Activated CD8-positive, alpha-beta memory T cell treated with anti-CD3 and anti-CD28 coated beads for 24 hours (primary cell): ENCODE measurements around the gene DNAJC11.
"Not testable (repeated sequence)": the region's sequence is repeated elsewhere in the genome, so short reads cannot be mapped to it uniquely, and the experiment has no call there.

ENCODE experiments used
- DNase-seq: peaks from one replicate; pipeline ENCODE4 v3.0.0-alpha.2; 2020

Gene DNAJC11

DNA sequence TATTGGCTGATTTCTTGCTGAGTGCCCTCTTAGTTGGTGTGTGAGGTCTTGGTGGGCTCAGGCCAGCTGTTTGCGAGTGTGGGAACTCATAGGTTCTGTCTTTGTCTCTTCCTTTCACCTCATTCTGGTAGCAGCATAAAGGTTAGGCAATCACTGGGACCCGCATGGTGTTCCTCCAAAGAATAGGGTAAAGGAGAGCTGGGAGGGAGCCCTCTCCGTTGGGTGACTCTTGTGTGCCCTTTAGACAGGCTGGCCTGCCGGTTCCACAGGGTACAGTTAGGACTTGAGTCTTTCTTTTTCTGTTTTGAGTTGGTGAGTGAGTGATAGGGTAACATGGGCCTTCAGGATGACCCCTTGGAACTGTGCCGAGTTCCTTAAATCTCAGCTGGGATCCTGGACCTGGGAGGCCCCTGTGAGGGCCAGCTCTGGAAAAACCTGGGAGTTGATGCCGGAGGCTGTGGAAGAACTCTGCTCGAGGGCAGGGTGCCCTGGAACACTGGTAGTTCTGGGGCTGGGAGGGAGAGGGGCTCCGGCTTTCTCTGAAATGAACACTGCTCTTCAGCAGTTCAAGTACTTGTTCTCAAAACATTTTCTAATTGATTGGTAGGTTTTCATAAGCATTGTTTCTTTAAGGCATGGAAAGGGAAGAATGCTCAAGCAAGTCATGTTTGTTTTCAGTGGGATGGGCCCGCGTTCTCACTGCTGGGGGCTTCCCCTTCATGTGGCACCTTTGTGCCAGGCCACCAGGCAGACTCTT, 79.0 kb downstream of the DNAJC11 start:
- DNase-seq = no peak

DNA sequence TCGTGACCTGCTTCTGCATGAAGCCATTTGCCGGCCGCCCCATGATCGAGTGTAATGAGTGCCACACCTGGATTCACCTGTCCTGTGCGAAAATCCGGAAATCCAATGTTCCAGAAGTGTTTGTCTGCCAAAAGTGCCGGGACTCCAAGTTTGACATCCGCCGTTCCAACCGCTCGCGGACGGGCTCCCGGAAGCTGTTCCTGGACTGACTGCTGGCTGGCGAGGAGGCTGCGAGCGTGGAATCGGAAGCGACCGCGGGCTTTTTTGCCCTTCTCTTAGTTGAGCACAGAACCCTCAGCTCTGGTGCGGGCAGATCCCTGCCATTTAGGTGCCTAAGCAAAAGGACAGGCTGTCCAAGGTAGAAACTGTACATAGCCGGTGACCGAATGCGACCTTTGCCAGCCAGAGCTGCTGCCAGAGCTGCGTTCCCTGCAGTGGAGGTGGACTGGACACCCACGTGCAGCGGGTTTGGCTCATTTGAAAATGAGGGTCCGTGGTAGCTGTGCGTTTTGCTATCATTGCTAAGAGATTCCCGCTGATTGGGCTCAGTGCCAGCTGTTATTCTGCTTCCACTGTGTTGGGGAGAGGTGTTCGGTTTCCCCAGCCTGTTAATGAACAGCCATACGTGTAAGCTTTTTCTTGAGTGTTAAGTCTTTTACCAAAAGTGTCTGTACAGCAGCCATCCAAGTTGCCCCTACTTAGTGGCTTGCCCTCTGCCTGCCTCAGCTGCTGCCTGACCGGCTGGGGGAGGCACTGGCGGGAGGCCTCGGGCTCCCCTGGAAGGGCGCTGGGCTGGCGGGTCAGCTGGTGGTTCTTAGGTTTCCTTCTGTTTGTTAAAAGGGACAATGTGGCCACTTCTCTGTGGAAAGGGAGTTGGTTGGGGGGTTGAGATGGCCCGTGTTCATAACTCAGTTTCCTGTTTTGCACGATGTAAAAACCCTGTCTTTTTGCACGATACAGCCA, 79.9 kb downstream of the DNAJC11 start:
- DNase-seq = no peak

DNA sequence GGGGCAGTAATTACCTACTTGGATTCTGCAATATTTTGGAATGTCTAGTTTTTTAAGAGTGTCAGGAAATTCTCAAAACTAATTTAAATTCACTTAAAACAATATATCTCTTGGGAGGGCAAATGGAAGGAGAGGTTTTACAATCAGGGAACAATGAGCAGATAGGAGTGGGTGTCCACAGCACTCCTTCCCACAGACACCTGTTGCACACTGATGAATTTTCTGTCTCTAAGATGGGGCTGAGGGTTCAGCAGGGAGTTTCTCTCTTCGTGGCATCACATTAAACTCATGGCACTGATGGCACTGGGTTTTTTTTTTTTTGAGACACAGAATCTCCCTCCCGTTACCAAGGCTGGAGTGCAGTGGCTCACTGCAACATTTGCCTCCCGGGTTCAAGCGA, 82.6 kb downstream of the DNAJC11 start:
- DNase-seq = no peak

DNA sequence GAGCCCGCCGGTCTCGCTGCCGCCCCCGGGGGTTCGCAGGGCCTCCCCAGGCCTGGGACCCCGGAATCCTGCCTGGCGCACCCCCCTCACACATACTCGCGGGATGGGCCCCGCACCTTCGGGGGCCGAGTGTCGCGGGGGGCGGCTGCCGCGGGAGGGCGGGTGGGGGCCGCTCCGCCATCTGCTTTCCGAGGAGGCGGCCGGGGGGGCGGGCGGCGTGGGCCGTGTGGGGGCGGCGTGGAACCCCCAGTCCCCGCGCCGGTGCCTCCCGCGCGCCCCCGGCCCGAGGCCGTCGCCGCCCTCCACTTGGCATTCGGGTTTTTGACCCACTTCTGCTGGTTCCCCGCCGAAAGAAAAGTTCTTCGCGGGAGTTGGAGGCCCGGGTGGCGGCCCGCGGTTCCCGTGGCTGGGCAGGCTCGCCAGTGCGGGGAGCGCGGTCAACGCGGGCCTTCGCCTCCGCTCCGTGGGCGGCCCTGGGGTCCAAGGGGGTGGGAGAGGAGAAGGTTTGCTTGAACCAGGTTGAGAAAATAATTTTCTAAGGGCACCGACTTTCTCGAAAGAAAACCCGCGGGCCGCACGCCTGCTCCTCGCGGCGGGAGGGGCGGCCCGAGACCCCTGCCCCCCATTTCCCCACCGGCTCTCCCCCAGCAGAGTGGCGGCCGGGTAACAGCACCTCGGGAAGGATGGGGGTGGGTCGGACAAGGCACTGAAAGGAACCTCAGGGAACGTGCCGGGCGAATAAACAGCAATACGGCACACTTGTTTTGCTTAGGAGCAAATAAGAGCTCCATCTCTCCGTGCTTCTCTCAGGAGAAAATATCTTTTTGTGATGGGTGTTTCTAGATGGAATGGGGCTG, 86.5 kb downstream of the DNAJC11 start:
- DNase-seq = no peak

DNA sequence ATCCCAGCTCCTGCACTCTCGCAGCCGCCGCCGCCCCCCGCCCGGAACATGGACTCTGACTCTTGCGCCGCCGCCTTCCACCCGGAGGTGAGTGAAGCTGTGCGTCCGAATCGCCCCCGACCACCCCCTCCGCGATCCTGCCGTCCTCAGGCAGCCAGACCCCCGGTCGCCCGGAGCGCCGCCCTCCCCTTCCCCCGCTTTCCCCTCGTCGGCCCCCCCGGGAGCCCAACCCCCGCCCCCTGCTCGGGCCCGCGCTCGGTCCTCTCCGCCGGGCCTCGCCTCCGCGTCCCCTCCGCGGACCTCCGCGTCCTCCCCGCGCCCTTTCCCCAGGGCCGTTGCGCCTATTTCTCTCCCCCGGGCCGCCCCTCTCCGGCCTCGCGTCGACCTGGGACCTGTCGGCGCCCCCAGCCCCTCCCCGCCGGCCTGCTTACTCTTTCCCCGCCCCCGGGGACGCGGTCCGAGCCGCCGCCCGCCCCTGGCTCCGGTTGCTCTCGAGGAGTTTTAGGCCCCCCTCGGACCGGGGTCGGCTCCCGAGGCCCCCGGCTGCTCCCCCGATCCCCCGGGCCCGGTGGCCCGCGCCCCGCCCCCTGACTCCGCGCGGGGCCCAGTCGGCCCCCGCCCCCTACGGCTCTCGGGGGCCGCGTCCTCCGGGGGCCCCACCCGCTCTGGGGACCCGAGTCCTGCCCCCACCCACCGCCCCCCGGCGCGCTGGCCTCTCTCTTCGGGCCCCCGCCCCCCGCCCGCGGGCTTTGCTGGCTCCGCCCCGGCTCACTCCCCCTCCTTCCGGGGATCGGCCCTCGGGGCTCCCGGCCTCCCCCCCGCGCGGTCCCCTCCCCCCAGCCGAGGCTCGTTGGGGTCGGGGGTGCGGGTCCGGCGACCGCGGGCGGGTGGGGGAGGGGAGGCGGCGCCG, 87.3 kb downstream of the DNAJC11 start:
- DNase-seq = peak; percentile 82

DNA sequence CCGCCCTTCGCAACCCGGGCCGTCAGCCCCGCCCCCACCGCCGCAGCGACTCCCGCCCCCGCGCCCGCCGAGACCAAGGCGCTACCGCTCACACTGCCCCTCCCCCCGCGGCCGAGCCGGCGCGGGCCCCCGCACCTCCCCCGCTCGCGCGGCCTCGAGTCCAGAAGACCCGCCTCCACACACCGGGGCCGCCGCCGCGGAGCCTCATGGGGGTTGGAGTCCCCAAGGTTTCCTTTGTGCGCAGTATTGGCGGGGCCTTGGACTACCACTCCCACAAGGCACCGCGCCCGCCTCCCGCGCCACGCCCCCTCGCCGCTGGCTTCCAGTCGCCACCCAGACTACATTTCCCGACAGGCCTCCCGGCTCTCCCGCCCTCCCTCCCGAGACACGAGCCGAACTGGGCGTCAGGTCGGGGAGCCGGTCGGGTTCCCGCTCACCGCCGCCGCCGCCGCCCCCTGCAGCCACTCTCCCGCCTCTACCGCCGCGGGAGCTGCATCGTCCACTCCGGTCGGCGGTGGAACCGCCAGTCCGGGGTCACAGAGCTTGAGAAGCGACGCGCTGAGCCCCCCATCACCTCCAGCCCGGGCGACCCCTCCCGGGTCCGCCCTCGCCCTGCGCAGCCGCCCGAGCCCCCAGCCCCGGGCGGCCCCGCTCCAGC, 88.1 kb downstream of the DNAJC11 start, which contains the start of gene PHF13:
TSS of gene PHF13 (plus strand) at position 371 of the 658 bp plus-strand sequence. CDS start 336 bp downstream, outside the sequence.
- peak; percentile 99 for DNase-seq

DNA sequence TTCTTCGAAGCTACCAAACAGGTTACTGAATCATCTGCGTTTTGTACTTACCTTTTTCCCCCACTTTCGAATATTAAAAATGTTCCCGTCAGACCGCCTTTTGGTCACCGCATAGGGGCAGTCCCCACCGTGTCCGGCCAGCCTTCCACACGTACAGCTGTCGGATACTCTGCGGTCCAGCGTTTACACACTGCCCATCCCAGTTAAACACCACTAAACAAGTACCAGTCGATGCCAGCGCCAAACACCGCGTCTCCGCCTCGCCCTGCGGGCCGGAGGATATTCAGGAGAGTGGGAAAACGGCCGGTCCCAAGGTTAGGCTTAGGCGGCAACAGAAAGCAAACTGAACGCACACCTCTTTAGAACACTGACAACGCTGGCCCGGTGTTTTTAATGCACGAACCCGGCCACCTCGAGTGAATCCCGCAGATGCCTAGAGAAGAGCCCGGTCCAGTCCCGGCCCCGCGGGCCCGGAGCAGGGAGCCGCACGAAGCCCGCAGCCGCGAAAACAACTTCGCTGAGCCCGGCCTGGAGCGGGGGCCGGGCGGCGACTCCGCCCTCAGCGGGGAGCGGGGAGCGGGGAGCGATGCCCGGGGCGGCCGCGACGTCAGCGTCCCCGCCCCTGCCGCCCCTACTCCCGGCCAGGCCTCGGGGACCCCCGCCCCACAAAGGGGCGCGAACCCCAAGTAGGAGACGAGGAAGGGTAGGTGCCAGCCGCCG, 88.8 kb downstream of the DNAJC11 start:
- no peak for DNase-seq

DNA sequence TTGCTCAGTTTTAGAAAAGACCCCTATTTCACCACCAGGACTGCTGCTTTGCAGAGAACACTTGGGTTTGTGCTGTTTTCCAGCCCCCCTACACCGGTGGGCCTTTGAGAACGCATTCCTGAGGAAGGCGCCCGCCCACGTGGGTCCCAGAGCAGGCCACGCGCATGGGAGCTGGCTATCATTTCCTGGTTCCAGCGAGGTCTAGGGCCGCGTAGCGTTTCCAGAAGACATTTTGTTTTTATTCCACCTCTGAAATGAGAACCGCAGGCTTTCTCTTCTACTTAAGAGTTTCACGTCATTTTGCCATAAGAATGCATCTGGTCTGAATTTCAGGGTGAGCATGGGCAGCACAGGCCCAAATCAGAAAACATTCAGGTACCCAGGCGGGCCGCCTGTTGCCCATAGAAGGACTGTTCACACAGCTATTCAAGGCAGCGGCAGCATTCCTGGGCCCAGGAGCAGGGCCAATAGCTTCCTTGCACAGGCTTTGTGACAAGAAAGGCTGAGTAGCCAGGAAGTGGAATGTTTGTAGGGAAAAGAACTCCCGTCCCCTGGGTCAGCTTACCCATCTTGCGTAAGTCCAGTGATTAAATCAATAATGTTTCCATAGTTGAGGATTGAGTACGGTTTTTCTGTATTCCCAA, 97.6 kb downstream of the DNAJC11 start:
- DNase-seq = peak; percentile 74

DNA sequence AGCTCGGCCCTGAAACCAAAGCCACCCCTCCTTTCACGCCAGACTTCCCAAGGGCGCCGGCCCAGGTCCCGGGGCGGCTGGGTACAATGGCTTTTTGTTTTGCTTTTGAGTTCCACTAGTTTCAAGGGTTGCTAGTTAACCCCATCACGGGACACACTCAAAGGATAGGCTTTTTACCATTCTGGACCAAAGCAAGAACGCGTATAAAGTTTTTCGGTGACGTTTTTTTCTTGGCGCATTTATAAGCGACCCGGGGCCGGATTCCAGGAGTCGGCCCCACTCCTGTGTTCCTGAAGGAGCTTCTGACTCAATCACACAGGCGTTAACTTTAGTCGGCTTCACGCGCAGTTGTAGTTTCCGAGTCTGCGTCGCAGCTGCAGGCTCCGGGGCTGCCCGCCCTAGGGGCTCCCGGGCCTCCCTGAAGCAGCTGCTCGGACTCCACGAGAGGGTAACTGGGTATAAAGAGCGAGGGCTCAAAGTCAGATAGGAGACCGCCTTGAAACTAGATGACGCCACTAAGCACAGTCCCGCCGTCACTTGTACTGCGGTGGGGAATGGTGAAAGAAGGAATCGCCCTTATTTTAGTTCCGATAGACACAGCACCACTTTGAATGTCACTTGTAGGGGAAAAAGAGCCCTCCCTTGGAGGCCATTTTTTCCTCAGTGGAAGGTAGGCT, 98.2 kb downstream of the DNAJC11 start:
- peak; percentile 85 for DNase-seq

DNA sequence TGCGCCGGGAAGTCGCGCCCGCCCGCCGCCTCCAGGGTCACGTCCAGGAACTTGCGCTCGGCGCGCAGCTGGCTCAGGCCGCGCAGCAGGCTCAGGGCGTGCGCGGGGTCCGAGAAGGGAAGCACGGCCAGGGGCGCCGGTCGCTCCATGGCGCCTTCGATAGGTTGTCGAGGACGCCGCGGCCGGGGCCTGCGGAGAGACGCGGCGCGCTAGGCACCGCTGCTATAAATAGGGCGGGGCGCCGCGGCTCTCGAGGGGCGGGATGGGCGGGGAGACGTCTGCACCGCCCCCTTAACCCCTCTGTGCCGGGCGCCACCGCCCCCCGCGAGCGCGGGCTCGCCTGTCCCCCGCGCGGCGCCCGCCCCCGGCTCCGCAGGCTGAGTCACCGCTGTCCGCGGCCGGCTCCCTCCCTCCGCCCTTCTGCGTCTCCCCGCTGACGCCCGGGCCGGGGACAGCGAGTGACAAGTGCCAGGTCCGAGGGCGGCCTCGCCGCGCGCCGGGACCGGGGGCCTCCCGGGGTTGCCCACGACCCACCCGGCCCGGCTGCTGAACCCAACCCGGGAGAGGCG, 98.9 kb downstream of the DNAJC11 start, which contains the start of gene KLHL21:
TSS of gene KLHL21 (minus strand) at position 201 of the 569 bp plus-strand sequence. CDS start at position 149, 52 bp downstream.
- DNase-seq = peak; percentile 94

DNA sequence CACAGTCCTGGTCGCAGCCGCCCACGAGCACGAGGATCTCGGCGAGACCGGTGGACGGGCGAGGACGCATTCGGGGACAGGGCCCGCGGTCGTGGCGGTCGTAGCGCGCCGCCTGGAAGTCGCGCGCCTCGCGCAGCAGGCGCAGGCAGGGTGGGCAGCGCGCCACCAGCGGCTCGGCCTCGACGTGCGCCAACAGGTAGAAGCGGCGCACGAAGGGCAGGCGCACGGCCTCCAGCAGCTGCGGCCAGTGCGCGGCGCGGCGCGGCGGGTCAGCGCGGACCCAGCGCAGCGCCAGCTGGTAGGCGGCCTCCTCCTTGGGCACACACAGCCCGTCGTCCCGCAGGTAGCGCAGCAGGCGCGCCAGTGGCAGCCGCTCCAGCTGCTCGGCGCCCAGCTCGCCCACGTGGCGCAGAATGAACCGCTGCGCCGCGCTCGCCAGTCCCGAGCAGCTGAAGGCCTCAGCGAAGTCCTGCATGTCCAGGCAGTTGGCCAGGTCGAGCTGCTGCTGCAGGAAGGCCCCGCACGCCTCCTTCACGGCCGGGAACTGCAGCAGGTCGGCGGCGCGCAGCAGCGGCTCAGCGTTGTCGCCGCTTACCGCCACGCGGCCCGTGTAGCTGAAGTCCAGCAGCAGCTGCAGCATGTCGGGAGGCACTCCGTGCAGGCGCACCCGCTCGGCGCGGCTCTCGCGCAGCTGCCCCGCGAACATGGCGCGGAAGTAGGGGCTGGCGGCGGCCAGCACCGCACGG, 99.5 kb downstream of the DNAJC11 start:
- no peak for DNase-seq

DNA sequence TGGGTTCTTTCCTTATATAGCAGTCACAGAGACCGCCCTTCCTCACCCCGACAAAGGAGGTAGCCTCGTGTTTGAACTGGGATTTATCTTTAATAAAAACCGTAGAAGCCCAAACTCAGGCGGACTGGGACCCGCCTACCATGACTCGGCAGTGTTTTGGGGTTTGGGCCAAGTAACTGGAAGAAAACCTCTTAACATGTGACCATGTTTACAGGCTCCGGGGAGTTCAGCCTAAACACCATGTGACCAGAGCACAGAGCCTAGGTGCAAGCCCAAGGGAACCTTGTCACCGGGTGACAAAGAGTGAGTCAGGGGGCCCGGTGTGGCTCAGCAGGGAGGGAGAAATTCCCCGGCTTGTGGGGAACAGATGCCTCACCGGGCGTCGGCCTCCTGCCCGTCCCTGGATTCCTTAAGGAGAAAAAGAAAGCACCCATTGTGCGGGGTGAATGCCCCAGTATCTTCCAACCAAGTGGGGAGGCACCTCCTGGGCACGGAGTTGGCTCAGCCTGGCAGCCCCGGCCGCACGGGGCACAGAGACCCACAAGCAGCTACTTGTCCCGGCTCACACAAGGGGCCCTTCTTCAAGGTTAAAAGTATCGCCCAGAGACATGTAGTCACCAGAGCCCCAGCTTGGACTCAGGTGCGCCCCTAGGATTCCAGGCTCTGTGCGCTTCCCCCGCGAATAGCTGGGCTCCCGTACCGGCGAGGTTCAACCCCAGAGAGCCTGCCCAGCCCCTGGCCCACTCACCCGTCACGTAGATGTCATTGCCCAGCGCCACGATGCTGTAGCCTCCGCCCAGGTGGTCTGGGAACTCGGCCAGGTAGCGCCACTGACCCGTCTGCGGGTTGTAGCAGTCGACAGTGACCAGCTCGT, 100.3 kb downstream of the DNAJC11 start:
- peak; percentile 88 for DNase-seq

DNA sequence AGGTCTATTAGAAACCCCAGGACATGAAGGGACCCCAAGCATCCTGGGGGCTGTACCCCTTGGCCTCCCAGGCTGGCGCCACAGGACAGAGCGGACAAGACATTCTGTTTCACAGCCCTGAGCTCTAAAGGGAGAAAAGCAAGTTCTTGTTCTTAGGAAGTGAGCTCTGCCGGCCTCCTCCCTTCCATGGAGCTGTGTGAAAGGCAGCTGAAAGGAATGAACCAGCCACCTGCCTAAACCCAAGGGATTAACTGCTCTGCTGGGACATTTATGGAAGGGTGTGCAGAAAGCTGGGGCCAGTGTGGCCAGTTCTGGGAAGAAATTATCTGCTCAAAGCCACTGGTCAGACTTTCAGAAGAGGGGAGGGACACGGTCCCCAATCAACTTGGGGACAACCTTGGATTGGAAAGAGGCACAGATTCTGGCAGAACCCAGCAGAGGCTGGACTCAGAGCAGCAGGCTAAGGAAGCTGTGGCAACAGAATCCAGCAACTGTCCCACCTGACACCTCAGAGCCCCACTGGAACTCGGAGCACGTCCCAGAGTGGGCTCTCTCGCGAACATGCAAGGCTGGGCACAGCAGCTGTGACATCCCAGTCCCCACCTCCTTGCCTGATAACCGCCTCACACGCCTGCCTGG, 101.1 kb downstream of the DNAJC11 start:
- DNase-seq = no peak

DNA sequence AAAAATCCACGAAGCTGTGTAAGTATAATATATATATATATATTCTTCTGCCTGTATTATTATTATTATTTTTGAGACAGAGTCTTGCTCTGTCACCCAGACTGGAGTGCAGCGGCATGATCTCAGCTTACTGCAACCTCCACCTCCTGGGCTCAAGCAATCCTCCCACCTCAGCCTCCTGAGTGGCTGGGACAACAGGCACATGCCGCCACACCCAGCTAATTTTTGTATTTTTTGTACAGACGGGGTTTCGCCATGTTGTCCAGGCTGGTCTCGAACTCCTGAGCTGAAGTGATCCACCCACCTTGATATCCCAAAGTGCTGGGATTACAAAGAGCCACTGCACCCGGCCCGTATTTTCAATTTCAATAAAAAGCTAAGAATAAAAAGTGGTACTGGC, 101.6 kb downstream of the DNAJC11 start:
- not testable (repeated sequence) for DNase-seq

DNA sequence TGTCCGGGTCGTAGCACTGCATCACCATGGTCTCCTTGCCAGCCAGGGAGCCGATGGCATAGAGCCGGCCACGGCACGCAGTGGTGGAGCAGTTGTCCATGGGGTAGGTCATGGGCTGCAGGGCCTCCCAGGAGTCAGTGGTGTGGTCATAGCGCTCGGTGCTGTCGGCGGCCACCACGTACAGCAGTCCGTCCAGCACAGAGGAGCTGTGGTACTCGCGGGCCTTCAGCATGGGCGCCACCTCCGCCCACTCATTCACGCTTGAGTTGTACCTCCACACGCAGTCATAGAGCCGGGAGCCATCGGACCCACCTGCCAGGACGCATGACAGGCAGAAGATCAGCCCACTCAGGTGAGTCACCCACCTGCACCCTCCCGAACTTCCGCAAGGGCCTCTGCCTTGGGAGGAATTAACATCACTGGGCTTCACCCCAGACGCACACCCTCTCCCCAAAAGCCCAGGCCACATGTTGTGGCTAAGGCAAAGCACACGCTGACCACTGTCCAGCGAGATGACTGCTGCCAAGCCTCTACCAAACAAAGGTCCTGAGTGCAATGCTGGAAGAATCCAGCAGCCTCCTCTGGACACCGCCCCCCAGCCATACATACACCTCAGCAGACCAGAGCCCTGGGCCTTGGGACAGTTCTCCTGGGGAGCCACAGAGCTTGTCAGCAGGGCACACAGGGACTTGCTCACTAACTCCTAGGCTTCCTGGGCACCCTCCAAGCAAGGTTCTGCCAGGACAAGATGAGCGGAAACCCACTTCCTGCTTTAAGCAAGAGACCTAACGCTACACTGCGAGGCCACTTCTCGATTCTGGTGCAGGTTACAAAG, 102.3 kb downstream of the DNAJC11 start:
- DNase-seq = peak; percentile 75

DNA sequence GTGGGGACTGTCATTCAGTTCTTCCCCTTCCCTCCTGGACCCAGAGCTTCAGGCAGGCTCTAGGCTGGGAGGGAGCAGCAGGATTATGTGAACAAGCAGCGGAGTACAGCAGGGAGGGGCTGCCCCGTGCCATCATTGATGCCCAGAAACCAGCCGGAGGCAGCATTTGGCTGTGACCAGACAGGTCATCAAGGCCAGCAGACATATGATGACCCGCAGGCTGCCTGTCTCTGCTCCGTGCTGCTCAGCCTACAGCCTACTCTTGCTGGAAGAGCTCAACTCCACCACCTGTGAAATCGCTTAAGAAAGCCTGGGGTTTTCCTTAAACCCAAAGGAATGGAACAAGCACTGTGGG, 103.9 kb downstream of the DNAJC11 start:
- DNase-seq = no peak
